ENCODE data around the gene ZNF668.

ZNF668 gene

GRCh38 chr16:31081428-31082351 is 7.7 kb upstream of the ZNF668 start:
- no peak for DNase-seq (ENCODE audit: low read depth in 2 of 2)

GRCh38 chr16:31080756-31081419 is 6.8 kb upstream of the ZNF668 start:
- DNase-seq (ENCODE audit: low read depth in 2 of 2) = no peak

- DNase-seq (ENCODE audit: low read depth in 2 of 2) = no peak
These were observed 6.1 kb upstream of the ZNF668 start for GRCh38 chr16:31080035-31080629.

- DNase-seq (ENCODE audit: low read depth in 2 of 2) = no peak
These were observed 5.4 kb upstream of the ZNF668 start for GRCh38 chr16:31079342-31079944.

- no peak for DNase-seq (ENCODE audit: low read depth in 2 of 2)
These were observed 4.7 kb upstream of the ZNF668 start for GRCh38 chr16:31078597-31079341.

GRCh38 chr16:31077592-31078396 is 3.8 kb upstream of the ZNF668 start:
- no peak for DNase-seq (ENCODE audit: low read depth in 2 of 2)

- no peak for DNase-seq (ENCODE audit: low read depth in 2 of 2)
These were observed 3.0 kb upstream of the ZNF668 start for GRCh38 chr16:31077024-31077423.

GRCh38 chr16:31076319-31076718 is 2.3 kb upstream of the ZNF668 start:
- DNase-seq (ENCODE audit: low read depth in 2 of 2) = no peak

GRCh38 chr16:31074814-31075183 is 759 bp upstream of the ZNF668 start:
- DNase-seq (ENCODE audit: low read depth in 2 of 2) = no peak

GRCh38 chr16:31073142-31073969 is 684 bp downstream of the ZNF668 start:
- peak; percentile 71 to 88 for DNase-seq (ENCODE audit: low read depth in 2 of 2)

- DNase-seq (ENCODE audit: low read depth in 2 of 2) = no peak
These were observed 1.4 kb downstream of the ZNF668 start for GRCh38 chr16:31072540-31073141.

- DNase-seq (ENCODE audit: low read depth in 2 of 2) = no peak
These were observed 2.2 kb downstream of the ZNF668 start for GRCh38 chr16:31071861-31072260.

- no peak for DNase-seq (ENCODE audit: low read depth in 2 of 2)
These were observed 6.7 kb downstream of the ZNF668 start for GRCh38 chr16:31067342-31067741.

- DNase-seq (ENCODE audit: low read depth in 2 of 2) = no peak
These were observed 9.1 kb downstream of the ZNF668 start for GRCh38 chr16:31064882-31065461.

- no peak for DNase-seq (ENCODE audit: low read depth in 2 of 2)
These were observed 10.0 kb downstream of the ZNF668 start for GRCh38 chr16:31063843-31064611.

GRCh38 chr16:31063495-31063842 is 10.6 kb downstream of the ZNF668 start:
- DNase-seq (ENCODE audit: low read depth in 2 of 2) = no peak

GRCh38 chr16:31061813-31062440 is 12.1 kb downstream of the ZNF668 start:
- DNase-seq (ENCODE audit: low read depth in 2 of 2) = no peak

All from stimulated activated CD4-positive, alpha-beta T cell treated with anti-CD3 and anti-CD28 coated beads, Interleukin-1b, Interleukin-23, amount 100 ng/mL, for 4 hours (primary cell).